NB4 (cell line): Measurements from ENCODE around the gene NRG3.

Experiments used
- CTCF ChIP-seq: IDR thresholded peaks from one replicate; pipeline ENCODE4 v1.5.1; 2012; ENCODE audit warnings: low read depth, low read length
- MAX ChIP-seq: IDR thresholded peaks from 2 replicates; pipeline ENCODE4 v1.6.1; 2011; ENCODE audit warnings: low read depth, low read length
- POLR2A ChIP-seq: IDR thresholded peaks from 2 replicates; pipeline ENCODE4 v1.6.1; 2011; ENCODE audit warnings: mild to moderate bottlenecking; ENCODE audit not compliant: insufficient read length; ENCODE audit errors: extremely low read depth

GRCh38 chr10:83007510-83007909 is 1132.5 kb downstream of the NRG3 start:
- no peak for TF ChIP-seq CTCF
- no peak for TF ChIP-seq MAX
- TF ChIP-seq POLR2A, result no peak
